GM10847 (cell line): Measurements from ENCODE around the gene CHKB.
A peak's percentile ranks its signal among the peaks of the same experiment; 100 is the strongest.

Experiments used
- POLR2A ChIP-seq: IDR thresholded peaks from 2 replicates; pipeline ENCODE4 v1.6.1; 2011; ENCODE audit not compliant: insufficient read length; ENCODE audit errors: extremely low read depth

CHKB gene

DNA sequence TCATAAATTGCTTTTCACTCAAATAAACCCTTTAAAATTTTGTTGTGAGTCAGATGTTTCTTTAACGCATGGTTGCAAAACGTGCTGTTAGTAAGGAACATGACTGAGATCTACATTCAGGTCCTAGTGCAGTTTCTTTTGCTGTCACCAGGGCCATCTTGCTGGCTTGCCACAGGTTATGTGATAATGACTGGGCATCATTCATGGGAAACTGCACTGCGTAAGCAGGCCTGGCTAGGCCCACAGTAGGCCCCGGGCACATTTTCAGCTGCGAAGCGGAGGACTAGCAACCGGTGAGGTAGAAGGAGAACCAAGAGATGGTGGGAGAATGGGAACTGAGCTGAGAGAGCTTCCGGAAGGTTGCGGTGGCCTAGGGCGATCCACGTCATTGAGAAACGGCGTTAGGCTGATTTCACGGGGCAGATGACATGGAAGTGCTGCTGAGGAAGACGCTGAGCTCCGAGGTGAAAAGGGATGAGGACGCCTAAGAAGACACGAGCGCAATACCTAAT, 40.2 kb downstream of the CHKB start:
- TF ChIP-seq POLR2A = peak; percentile 38

DNA sequence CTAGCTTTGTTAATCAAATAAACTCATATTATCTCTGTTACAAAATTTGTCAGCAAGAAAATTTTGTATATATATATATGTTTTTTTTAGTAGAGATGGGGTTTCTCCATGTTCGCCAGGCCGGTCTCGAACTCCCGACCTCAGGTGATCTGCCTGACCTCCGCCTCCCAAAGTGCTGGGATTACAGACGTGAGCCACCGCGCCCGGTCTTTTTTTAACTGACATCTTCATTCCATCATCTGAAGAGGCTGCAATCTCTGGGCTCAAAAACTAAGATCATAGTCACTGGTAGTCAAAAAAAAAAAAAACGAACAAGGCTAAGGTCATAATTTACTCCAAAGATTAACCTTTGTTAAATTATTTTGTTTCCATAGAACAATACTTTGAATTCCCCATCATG, 42.3 kb downstream of the CHKB start:
- TF ChIP-seq POLR2A = no peak

DNA sequence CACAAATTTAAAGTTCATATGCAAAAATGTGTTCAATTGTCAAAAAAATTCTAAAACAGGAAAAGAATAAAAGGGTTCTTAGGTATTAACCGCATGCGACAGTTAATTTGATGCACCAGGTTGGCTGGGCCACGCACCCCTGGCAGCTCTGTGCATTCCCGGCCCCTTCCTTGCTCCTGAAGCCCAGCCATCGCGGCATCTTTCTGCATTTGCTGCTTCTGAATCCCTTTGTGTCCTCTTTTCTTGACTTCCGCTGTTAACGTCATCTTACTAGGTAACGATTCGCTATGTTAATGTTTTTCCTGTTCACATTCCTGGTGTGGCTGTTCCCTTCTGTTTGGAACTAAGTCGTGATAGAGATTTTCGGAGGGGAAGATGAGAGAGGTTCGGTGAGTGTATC, 44.9 kb downstream of the CHKB start:
- no peak for TF ChIP-seq POLR2A

DNA sequence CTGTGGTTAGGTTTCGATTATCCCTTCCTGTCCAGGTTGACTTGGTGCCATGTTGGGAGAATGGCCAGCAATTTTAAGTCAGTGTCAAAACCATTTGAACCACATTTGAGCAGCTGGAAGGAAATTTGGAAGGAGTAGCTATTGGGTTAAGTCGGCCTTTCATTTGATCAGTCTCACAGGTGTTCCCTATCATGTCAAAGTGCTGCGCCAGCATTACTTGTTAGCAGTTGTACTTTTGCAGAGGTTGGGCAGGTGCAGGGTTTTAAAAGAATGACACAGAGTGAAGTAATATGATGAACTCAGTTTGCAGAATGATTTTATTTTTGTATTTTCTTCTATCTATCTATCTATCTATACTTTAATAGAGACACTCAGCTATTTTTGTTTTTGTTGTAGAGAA, 46.4 kb downstream of the CHKB start:
- no peak for TF ChIP-seq POLR2A

DNA sequence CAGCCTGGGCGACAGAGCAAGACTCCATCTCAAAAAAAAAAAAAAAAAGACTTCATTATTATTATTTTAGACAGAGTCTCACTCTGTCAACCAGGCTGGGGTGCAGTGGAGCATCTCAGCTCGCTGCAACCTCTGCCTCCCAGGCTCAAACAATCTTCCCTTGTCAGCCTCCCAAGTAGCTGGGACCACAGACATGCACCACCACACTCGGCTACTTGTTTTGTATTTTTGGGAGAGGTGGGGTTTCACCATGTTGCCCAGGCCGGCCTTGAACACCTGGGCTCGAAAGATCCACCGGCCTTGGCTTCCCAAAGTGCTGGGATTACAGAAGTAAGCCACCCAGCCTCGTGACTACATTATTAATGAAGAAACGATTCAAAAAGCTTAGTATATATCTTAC, 47.5 kb downstream of the CHKB start:
- no peak for TF ChIP-seq POLR2A

DNA sequence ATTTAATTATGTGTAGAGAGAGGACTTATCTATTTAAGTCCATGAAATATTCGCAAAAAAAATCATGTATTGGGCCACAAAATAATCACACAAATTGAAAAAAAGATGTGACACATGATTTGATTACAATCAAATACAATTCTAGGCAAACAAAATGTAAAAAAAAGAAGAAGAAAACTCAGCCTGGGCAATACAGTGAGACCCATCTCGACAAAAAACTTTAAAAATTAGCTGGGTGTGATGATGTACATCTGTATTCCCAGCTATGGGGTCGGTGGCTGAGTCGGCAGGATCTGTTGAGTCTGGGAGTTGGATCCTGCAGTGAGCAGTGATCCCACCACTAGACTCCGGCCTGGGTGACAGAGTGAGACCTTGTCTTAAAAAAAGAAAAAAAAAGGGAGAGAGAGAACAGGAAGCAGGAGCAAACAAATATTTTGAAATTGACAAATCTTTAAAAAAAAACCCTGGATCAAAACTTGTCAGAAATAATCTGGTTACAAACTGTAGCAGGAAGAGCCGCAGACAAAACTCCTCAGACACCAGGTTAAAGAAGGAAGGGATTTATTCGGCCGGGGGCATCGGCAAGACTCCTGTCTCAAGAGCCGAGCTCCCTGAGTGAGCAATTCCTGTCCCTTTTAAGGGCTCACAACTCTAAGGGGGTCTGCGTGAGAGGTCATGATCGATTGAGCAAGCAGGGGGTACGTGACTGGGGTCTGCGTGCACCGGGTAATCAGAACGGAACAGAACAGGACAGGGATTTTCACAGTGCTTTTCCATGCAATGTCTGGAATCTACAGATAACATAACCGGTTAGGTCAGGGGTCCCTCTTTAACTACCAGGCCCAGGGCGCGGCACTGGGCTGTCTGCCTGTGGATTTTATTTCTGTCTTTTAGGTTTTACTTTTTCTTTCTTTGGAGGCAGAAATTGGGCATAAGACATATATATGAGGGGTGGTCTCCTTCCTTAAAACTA, 49.5 kb downstream of the CHKB start:
- TF ChIP-seq POLR2A = no peak

DNA sequence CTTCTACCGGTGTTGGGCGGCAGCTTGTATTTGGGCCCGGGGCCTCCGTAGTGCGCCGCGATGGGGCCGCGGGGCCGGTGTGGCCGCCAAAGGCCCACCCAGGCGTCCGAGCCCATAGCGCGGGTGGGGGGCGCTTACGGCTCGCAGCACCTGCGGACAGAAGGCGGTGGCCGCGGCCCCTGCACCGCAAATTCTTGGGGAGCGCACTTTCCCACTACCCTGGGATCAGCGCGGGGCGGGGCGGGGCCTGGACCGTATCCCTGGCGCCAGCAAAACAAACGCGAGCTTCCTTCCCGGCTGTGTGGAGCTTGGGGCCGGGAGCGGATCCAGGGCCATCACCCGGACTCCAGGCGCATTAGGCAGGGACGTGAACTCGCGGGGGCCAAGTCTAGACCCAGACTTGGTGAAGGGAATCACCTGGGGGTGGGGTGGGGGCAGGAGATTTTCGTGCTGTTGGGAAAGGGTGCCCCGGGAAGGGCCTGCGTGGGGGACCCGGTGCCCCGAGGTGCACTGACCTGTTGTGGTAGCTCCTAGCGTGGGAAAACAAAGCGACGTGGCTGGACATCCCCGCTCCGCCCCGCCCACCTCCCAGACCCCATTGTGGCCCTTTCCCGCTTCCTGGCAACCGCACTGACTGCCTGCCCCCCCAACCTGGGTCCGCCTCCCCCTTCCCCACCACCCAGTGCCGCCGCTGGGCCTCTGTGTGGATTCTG, 50.5 kb downstream of the CHKB start:
- TF ChIP-seq POLR2A = peak; percentile 23

DNA sequence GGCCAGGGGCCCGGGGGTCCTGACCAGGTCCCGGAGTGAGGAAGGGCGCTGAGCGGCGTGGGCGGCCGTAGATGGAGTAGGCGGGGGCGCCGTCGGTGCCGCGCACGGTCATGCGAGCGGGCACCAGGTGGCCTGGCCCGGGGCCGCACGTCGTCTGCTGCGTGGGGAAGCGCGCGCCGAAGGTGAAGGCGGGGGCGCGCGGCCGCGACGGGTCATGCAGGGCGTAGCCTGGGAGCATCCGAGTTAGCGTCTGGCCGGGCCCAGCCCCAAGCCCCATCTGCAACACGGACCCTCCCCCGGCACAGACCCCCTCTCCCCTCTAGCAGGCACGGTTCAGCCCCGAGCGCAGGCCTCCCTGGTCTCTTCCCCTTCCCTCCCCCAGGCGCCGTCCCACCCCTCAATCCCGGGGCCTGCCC, 51.1 kb downstream of the CHKB start:
- peak; percentile 57 for TF ChIP-seq POLR2A

DNA sequence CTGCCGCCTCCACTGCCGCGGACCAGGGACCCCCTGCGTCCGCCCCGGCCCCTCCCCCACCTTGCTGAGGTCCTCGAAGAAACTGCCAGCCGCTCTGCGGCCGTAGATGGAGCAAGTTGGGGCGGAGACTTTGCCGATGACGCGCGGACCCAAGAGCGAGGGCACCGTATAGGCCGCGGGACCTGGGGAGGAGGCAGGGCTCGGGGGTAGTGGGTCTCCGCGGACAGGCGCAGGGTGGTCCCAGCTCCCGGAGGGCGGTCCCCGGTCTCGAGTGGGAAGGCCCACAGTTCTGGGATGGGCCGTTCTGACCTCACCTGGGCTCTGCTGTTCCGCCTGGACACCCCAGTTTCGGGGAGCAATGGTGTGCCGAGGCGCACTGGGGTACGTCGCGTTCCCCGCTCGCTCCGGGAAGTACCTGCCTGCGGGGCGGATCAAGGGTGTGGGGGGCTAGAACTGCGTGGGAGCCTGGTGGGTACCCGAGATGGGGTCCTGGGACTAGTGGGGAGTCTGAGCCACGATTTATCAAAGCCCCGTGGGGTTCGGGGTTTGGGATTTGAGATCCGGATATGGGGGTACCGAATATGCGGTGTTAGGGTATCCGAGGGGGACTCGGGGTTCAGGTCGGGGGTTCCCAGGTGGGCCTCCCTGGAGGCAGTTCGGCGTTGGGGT, 51.6 kb downstream of the CHKB start:
- TF ChIP-seq POLR2A = peak; percentile 87

DNA sequence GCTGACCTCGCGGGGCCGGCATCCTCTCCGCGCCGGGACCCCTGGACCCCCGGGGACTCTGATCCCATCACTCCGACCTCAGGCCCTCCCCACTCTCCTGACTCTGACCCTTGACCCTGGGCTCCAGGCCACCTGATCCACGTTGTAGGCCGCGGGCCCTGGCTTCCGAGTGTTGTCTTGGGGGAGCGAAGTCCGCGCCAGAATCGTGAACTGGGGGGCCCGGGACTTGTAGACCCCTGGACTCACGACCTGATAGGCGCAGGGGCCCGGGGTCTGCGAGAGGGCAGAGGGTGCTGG, 52.1 kb downstream of the CHKB start:
- no peak for TF ChIP-seq POLR2A

DNA sequence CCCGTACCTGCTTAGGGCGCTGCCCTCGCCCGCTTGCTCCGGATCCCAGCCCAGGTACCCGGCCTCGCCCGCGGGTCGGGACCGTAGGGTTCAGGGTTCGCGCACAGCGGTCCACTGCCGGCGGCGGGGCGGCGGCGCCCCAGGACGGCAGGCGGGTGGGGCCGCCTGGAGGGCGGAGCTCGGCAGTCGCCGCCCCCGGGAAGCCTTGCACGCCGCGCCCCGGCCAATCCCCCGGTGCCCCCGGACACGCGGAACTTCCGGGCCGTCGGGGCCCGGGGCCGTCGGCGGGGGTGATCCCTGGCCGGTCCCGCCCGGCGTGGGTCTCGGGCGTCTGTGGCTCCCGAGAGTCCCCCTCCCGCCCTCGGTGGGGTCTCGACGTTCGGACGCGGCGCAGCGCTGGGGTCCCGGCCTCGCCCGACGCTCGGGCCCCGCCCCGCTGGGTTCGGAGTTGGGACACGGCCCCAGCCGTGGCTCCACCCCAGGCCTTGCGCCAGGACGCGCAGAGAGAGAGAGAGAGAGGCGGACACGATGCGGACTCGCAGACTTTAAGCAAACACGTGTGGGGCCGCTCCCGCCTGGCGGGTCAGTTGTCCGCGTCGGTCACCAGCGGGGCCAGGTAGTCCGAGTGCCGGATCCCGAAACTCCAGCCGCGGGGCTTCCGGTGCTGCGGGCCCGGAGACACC, 52.6 kb downstream of the CHKB start, which contains the start of gene TYMP:
TSS of gene TYMP (minus strand) at position 116 of the 683 bp plus-strand sequence. CDS start 303 bp downstream, outside the sequence.
- peak; percentile 60 for TF ChIP-seq POLR2A

DNA sequence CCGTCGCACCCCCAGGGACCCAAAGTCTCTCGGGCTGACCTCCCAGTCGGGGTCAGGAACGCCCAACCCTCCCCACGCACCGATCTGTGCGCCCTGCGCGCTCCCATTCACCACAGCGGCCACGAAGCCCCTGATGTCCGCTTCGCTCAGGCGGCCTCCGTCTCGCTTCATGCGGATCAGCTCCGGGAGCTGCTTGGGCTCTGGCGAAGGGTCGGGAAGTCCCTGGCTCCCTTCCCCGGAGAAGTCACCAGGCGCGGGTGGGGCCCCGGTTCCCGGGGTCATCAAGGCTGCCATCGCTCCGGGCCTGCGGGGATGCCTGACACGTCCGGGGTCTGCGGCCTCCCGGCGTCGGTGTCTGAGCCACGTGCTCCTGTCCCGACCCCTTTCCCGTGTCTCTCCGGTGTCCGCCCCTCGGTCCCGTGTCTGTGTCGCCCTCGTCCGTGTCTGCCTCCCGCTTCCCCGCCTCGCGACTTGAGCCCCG, 53.2 kb downstream of the CHKB start:
- TF ChIP-seq POLR2A = no peak
